Neutrophil (primary cell): Measurements from ENCODE around the gene REST.

Experiments
- H3K27ac ChIP-seq: fragments of 200-600 bp; sonication (generic); 2 replicates; pipeline ENCODE4 v1.5.1; 2016; ENCODE audit warnings: mild to moderate bottlenecking, moderate library complexity
- H3K27me3 ChIP-seq: fragments of 200-600 bp; sonication (generic); 2 replicates; pipeline ENCODE4 v1.6.0; 2016; ENCODE audit warnings: mild to moderate bottlenecking
- H3K36me3 ChIP-seq: fragments of 200-600 bp; sonication (generic); 2 replicates; pipeline ENCODE4 v1.5.1; 2017
- H3K4me1 ChIP-seq, 2 experiments: fragments of 200-600 bp in 1 of 2; sonication (generic) in 1 of 2; 1 replicate in 1 of 2; 2 replicates in 1 of 2; pipeline versions ENCODE4 v1.5.1 to v1.6.1; 2013 to 2016; ENCODE audit warnings: low read depth in 1 of 2, low read length in 1 of 2, mild to moderate bottlenecking in 1 of 2, moderate library complexity in 1 of 2; ENCODE audit not compliant: control insufficient read depth in 1 of 2, insufficient read depth in 1 of 2
- H3K4me3 ChIP-seq, 2 experiments: fragments of 200-600 bp in 1 of 2; sonication (generic) in 1 of 2; 1 replicate in 1 of 2; 2 replicates in 1 of 2; pipeline ENCODE4 v1.5.1; 2013 to 2016; ENCODE audit warnings: low read depth in 1 of 2, low read length in 1 of 2, mild to moderate bottlenecking in 1 of 2, moderate library complexity in 1 of 2
- H3K9me3 ChIP-seq: fragments of 200-600 bp; sonication (generic); 2 replicates; pipeline ENCODE4 v1.5.1; 2016
- TF ChIP-seq, protein P1 (sequence below): fragments of 200-600 bp; sonication (generic); IDR thresholded peaks from 2 replicates; pipeline ENCODE4 v1.5.1; 2016; ENCODE audit warnings: antibody characterized with exemption

Gene REST

DNA sequence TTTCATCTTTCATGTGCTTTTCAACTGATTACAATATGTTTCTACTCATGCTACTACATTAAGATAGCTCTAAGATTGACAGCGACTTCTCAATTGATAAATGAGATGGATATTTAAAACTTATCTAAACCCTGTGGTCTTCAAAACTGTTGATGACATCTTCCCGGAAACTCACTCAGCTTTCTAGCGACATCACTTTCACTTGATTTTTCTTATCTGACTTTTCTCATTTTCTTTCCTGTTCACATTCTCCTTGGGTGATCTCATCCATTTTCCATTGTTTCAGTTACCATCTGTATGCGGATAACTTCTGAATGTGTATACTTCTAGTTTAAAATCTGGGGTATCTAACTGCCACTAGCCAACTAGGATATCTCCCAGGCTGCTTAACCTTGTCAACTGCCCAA lies 74.1 kb downstream of the REST start:
- Histone ChIP-seq H3K4me3 (no peak overlapping the region), H3K27ac (no peak overlapping the region), H3K4me1 (peaks cover 12 to 22% of the 10 kb centered on the region in 2 experiments), H3K9me3 (no peaks in the 10 kb centered on the region), H3K27me3 (no peaks in the 10 kb centered on the region), H3K36me3 (peaks cover 14% of the 10 kb centered on the region)
- TF ChIP-seq, protein P1, sequence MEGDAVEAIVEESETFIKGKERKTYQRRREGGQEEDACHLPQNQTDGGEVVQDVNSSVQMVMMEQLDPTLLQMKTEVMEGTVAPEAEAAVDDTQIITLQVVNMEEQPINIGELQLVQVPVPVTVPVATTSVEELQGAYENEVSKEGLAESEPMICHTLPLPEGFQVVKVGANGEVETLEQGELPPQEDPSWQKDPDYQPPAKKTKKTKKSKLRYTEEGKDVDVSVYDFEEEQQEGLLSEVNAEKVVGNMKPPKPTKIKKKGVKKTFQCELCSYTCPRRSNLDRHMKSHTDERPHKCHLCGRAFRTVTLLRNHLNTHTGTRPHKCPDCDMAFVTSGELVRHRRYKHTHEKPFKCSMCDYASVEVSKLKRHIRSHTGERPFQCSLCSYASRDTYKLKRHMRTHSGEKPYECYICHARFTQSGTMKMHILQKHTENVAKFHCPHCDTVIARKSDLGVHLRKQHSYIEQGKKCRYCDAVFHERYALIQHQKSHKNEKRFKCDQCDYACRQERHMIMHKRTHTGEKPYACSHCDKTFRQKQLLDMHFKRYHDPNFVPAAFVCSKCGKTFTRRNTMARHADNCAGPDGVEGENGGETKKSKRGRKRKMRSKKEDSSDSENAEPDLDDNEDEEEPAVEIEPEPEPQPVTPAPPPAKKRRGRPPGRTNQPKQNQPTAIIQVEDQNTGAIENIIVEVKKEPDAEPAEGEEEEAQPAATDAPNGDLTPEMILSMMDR, result no peak

DNA sequence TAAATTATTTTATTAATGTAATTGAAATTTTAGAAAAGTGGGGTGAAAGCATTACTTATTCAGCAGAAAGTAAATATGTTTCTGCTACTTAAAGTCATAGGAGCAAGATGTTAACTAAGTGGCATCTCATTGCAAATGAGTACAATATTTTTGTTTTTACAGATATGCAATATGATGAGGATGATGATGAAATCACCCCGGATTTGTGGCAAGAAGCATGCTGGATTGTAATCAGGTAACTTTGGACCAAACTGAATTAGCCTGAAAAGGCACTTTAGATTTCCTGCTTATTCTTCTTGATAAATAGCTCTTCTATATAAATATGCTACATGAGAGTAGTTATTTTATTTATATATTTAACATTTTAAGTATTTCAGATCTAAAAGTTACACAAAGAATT lies 78.5 kb downstream of the REST start:
- Histone ChIP-seq H3K9me3 (no peaks in the 10 kb centered on the region), H3K27ac (no peak overlapping the region), H3K36me3 (peaks cover 51% of the 10 kb centered on the region), H3K4me1 (peaks cover 0 to 2% of the 10 kb centered on the region in 2 experiments), H3K4me3 (no peak overlapping the region), H3K27me3 (no peaks in the 10 kb centered on the region)
- TF ChIP-seq, protein P1, result no peak

DNA sequence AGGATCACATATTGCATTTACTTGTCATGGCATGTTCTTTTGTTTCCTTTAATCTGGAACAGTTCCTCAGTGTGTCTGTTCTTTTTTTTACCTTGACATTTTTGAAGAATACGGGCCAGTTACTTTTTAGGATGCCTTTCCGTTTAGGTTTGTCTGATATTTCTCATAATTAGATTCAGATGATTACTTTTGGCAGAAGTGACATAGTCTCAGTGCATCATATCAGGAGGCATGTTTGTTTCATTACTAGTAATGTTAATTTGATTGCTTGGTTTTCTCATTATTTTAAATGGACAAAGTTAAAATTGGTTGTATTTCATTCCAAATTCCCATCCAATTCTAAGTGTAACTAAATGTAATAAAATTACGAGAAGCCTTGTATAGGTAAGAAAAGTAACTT lies 79.3 kb downstream of the REST start:
- TF ChIP-seq, protein P1, result no peak
- Histone ChIP-seq H3K36me3 (peaks cover 59% of the 10 kb centered on the region), H3K27ac (no peak overlapping the region), H3K27me3 (no peaks in the 10 kb centered on the region), H3K4me3 (no peak overlapping the region), H3K4me1 (peaks cover 0 to 2% of the 10 kb centered on the region in 2 experiments), H3K9me3 (no peaks in the 10 kb centered on the region)

DNA sequence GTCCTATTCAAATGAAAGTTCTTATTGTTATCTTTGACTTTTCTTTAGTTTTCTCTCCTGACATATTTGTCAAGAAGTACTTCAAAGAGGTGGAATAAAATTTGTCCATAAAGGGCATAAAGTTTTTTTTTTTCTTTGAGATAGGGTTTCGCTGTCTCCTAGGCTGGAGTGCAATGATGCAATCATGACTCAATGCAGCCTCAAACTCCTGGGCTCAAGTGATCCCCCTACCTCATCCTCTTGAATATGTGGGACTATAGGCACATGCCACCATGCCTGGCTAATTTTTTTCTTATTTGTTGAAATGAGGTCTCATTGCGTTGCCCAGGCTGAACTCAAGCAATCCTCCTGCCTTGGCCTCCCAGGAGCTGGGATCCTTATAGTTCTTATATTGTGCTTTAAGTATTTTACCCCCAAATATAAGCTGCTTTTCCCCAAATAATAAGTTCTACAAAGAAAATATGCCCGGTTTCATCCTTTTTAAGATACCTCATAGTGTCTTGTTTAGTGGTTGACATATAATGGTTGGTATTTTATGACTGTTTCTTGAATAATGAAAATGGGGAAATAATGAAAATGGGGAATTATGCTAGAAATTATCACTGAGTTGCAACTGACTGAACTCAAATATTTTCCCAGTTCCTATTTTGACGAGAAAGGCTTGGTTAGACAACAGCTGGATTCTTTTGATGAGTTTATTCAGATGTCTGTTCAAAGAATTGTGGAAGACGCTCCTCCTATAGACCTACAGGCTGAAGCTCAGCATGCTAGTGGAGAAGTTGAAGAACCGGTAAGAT lies 82.6 kb downstream of the REST start:
- H3K27me3 ChIP-seq, result no peaks in the 10 kb centered on the region
- TF ChIP-seq, protein P1, result no peak
- H3K4me3 ChIP-seq, result no peak overlapping the region
- H3K36me3 ChIP-seq, result peaks cover 87% of the 10 kb centered on the region
- H3K9me3 ChIP-seq, result no peaks in the 10 kb centered on the region
- peak overlapping the region; percentile 4 for H3K27ac ChIP-seq
- peaks cover 0 to 2% of the 10 kb centered on the region in 2 experiments for H3K4me1 ChIP-seq

DNA sequence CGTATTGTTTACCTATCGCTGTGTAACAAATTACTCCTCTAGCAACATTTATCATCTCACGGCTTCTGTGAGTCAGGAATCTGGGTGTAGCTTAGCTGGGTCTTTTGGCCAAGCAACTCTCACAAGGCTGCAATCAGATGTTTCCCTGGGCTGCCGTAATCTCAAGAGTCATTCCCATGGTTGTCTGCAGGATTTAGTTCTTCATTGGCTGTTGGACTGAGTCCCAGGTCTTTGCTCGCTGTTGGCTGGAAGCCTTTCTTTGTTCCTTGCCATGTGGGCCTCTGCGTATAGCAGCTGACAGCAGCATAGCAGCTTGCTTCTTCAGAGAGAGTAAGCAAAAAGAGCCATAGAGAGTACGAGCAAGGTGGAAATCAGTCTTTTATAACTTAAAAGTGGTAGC lies 87.8 kb downstream of the REST start:
- H3K9me3 ChIP-seq, result no peaks in the 10 kb centered on the region
- H3K4me1 ChIP-seq, result no peaks in the 10 kb centered on the region
- H3K36me3 ChIP-seq, result peaks cover 86% of the 10 kb centered on the region
- H3K4me3 ChIP-seq, result no peak overlapping the region
- no peak overlapping the region for H3K27ac ChIP-seq
- H3K27me3 ChIP-seq, result no peaks in the 10 kb centered on the region
- TF ChIP-seq, protein P1, result no peak
